IMR-90 (cell line): Measurements from ENCODE around the gene ALCAM. TPM values are rescaled to one million over a fixed set of nuclear protein-coding genes. Genes with fewer than 3 reads are reported as not detected.

Source experiments
- ATAC-seq: fragments of 200-7000 bp; cut with Tn5 transposase; 2 replicates; pipeline ENCODE4 v1.9.1; 2020; ENCODE audit warnings: low read depth, mild to moderate bottlenecking, moderate library complexity
- BruUV-seq: library from RNA; stranded (reverse); fragments of 400-500 nt; replicated peaks from 2 replicates; lab custom pipeline; 2021; lab: Mats Ljungman, UMichigan
- CTCF ChIA-PET: fragments of 300-600 bp; formaldehyde crosslinking; extraction: SDS; loops from one replicate; lab custom pipeline; 2021; ENCODE audit warnings: antibody characterized with exemption; lab: Yijun Ruan, JAX
- POLR2A ChIA-PET: fragments of 300-600 bp; sonication (Branson Sonifier 250); formaldehyde crosslinking; loops from one replicate; lab custom pipeline; 2022; ENCODE audit warnings: antibody characterized with exemption; ENCODE audit not compliant: unreplicated experiment; lab: Charles Lee
- DNase-seq: peaks from one replicate; pipeline ENCODE4 v3.0.0; 2013
- H2AFZ ChIP-seq: replicated peaks from 2 replicates; pipeline ENCODE3; 2013; ENCODE audit warnings: low read length, mild to moderate bottlenecking; ENCODE audit not compliant: poor library complexity
- H2AK5ac ChIP-seq: 2 replicates; pipeline ENCODE4 v1.6.1; 2013; ENCODE audit warnings: low read depth, low read length, inconsistent platforms
- H2AK9ac ChIP-seq: replicated peaks from 2 replicates; pipeline ENCODE3; 2013; ENCODE audit warnings: mild to moderate bottlenecking, low read depth, low read length, moderate library complexity; ENCODE audit not compliant: poor library complexity
- H2BK120ac ChIP-seq: 2 replicates; pipeline ENCODE4 v1.6.1; 2013; ENCODE audit warnings: low read depth, low read length, inconsistent platforms
- H2BK15ac ChIP-seq: 3 replicates; pipeline ENCODE4 v1.6.1; 2013; ENCODE audit warnings: low read depth, low read length, inconsistent platforms
- H2BK20ac ChIP-seq: 2 replicates; pipeline ENCODE4 v1.6.1; 2013; ENCODE audit warnings: low read depth, mild to moderate bottlenecking, inconsistent platforms, low read length, moderate library complexity
- H2BK5ac ChIP-seq: 2 replicates; pipeline ENCODE4 v1.6.1; 2013; ENCODE audit warnings: mild to moderate bottlenecking, low read depth, low read length, inconsistent platforms; ENCODE audit not compliant: poor library complexity, severe bottlenecking
- H3K14ac ChIP-seq: replicated peaks from 2 replicates; pipeline ENCODE4 v1.6.1; 2013; ENCODE audit warnings: low read depth, low read length, inconsistent platforms
- H3K18ac ChIP-seq: 2 replicates; pipeline ENCODE4 v1.6.1; 2013; ENCODE audit warnings: low read depth, low read length, control low read depth
- H3K23ac ChIP-seq: 2 replicates; pipeline ENCODE4 v1.6.1; 2013; ENCODE audit warnings: low read depth, low read length, inconsistent platforms
- H3K27ac ChIP-seq: 2 replicates; pipeline ENCODE4 v1.5.1; 2013; ENCODE audit warnings: mild to moderate bottlenecking, control low read depth, low read length; ENCODE audit not compliant: insufficient read depth
- H3K27me3 ChIP-seq: 2 replicates; pipeline ENCODE4 v1.6.1; 2013; ENCODE audit warnings: low read length; ENCODE audit not compliant: control insufficient read depth, insufficient read depth
- H3K36me3 ChIP-seq: 2 replicates; pipeline ENCODE4 v1.6.1; 2013; ENCODE audit warnings: low read length, mixed read lengths; ENCODE audit not compliant: control insufficient read depth, insufficient read depth
- H3K4ac ChIP-seq: 2 replicates; pipeline ENCODE4 v1.6.1; 2013; ENCODE audit warnings: low read depth, low read length, inconsistent platforms
- H3K4me1 ChIP-seq: 2 replicates; pipeline ENCODE4 v1.6.1; 2013; ENCODE audit warnings: low read length, mixed read lengths; ENCODE audit not compliant: control insufficient read depth, insufficient read depth
- H3K4me2 ChIP-seq: 2 replicates; pipeline ENCODE4 v1.6.1; 2013; ENCODE audit warnings: low read depth, mild to moderate bottlenecking, control low read depth, low read length, moderate library complexity
- H3K4me3 ChIP-seq: 2 replicates; pipeline ENCODE4 v1.5.1; 2013; ENCODE audit warnings: low read depth, mild to moderate bottlenecking, control low read depth, low read length, moderate library complexity; ENCODE audit not compliant: insufficient read depth
- H3K56ac ChIP-seq: 2 replicates; pipeline ENCODE4 v1.6.1; 2013; ENCODE audit warnings: low read length, inconsistent platforms; ENCODE audit not compliant: insufficient read depth; ENCODE audit errors: extremely low read depth
- H3K79me1 ChIP-seq, 2 experiments: 2 replicates each; pipeline ENCODE4 v1.6.1; 2013; ENCODE audit warnings: low read length in 2 of 2, inconsistent platforms in 1 of 2, low read depth in 1 of 2
- H3K9ac ChIP-seq: 2 replicates; pipeline ENCODE4 v1.6.1; 2013; ENCODE audit warnings: low read depth, low read length, control low read depth
- H3K9me1 ChIP-seq: 2 replicates; pipeline ENCODE4 v1.6.1; 2013; ENCODE audit warnings: low read length, inconsistent platforms; ENCODE audit not compliant: insufficient read depth
- H3K9me3 ChIP-seq: 2 replicates; pipeline ENCODE4 v1.6.1; 2013; ENCODE audit warnings: low read length; ENCODE audit not compliant: control insufficient read depth, insufficient read depth
- H4K20me1 ChIP-seq: 2 replicates; pipeline ENCODE4 v1.6.1; 2013; ENCODE audit warnings: low read length, inconsistent platforms; ENCODE audit not compliant: insufficient read depth
- H4K5ac ChIP-seq: 2 replicates; pipeline ENCODE4 v1.6.1; 2013; ENCODE audit warnings: mild to moderate bottlenecking, low read depth, low read length, control low read depth
- H4K8ac ChIP-seq, 2 experiments: 2 replicates each; pipeline ENCODE4 v1.6.1; 2013; ENCODE audit warnings: low read depth in 2 of 2, low read length in 2 of 2, control low read depth in 1 of 2, inconsistent platforms in 1 of 2
- H4K91ac ChIP-seq: 2 replicates; pipeline ENCODE4 v1.6.1; 2013; ENCODE audit warnings: low read depth, low read length, inconsistent platforms; ENCODE audit not compliant: insufficient read depth
- BHLHE40 ChIP-seq: fragments of 150-350 bp; IDR thresholded peaks from 2 replicates; pipeline ENCODE4 v1.6.1; 2016; ENCODE audit warnings: mild to moderate bottlenecking, low read depth, low read length
- CEBPB ChIP-seq: IDR thresholded peaks from 2 replicates; pipeline ENCODE4 v1.6.1; 2012; ENCODE audit warnings: low read depth, low read length, improper control_type of control experiment
- CHD1 ChIP-seq: IDR thresholded peaks from 2 replicates; pipeline ENCODE4 v1.6.1; 2012; ENCODE audit warnings: low read depth, low read length, improper control_type of control experiment
- CTCF ChIP-seq: conservative IDR thresholded peaks from 2 replicates; pipeline ENCODE4 v1.5.1; 2012; ENCODE audit warnings: mild to moderate bottlenecking, low read depth, low read length, improper control_type of control experiment
- ELK1 ChIP-seq: fragments of 150-350 bp; IDR thresholded peaks from 2 replicates; pipeline ENCODE4 v1.6.1; 2016; ENCODE audit warnings: low read depth, mild to moderate bottlenecking, low read length, moderate library complexity, borderline replicate concordance
- FOS ChIP-seq: fragments of 150-350 bp; IDR thresholded peaks from 2 replicates; pipeline ENCODE4 v1.6.1; 2016; ENCODE audit warnings: low read depth, low read length
- MAFK ChIP-seq: IDR thresholded peaks from 2 replicates; pipeline ENCODE4 v1.6.1; 2012; ENCODE audit warnings: low read depth, low read length, improper control_type of control experiment
- MAZ ChIP-seq: IDR thresholded peaks from 2 replicates; pipeline ENCODE4 v1.6.1; 2012; ENCODE audit warnings: low read depth, mild to moderate bottlenecking, low read length, improper control_type of control experiment, moderate library complexity, borderline replicate concordance
- MXI1 ChIP-seq: IDR thresholded peaks from 2 replicates; pipeline ENCODE4 v1.6.1; 2012; ENCODE audit warnings: low read depth, mild to moderate bottlenecking, low read length, moderate library complexity, borderline replicate concordance
- NFE2L2 ChIP-seq: fragments of 150-350 bp; IDR thresholded peaks from 2 replicates; pipeline ENCODE4 v1.6.1; 2016; ENCODE audit warnings: low read depth, mild to moderate bottlenecking, low read length
- POLR2A ChIP-seq: IDR thresholded peaks from 2 replicates; pipeline ENCODE4 v1.6.1; 2012; ENCODE audit warnings: mild to moderate bottlenecking, low read depth, low read length
- RAD21 ChIP-seq: IDR thresholded peaks from 2 replicates; pipeline ENCODE4 v1.6.1; 2012; ENCODE audit warnings: low read length, improper control_type of control experiment
- RCOR1 ChIP-seq: IDR thresholded peaks from 2 replicates; pipeline ENCODE4 v1.6.1; 2012; ENCODE audit warnings: mild to moderate bottlenecking, low read length, improper control_type of control experiment; ENCODE audit not compliant: insufficient replicate concordance
- RFX5 ChIP-seq: IDR thresholded peaks from 2 replicates; pipeline ENCODE4 v1.8.0; 2012; ENCODE audit warnings: low read depth, mild to moderate bottlenecking, low read length, moderate library complexity
- SMC3 ChIP-seq: fragments of 150-350 bp; IDR thresholded peaks from 2 replicates; pipeline ENCODE4 v1.6.1; 2016; ENCODE audit warnings: low read depth, mild to moderate bottlenecking, antibody characterized with exemption, low read length, moderate library complexity
- USF2 ChIP-seq: fragments of 150-350 bp; IDR thresholded peaks from 2 replicates; pipeline ENCODE4 v1.6.1; 2017; ENCODE audit warnings: mild to moderate bottlenecking, antibody characterized with exemption, low read length, low read depth
- WGBS, 2 experiments: methylation state at CpG; one replicate each; pipeline versions ENCODE4 v1.1.5 to v1.1.7; 2013; ENCODE audit warnings: missing lambda C conversion rate in 2 of 2; ENCODE audit not compliant: insufficient read length in 1 of 2; ENCODE audit errors: extremely low coverage in 2 of 2; 5-methylcytosine and 5-hydroxymethylcytosine counted together
- dilution Hi-C: fragments of 300-500 bp; cut with HindIII; formaldehyde crosslinking; loops from one replicate; pipeline ENCODE4 v1.14.3; 2018; ENCODE audit warnings: low sequenced_read_pairs; ENCODE audit not compliant: unreplicated experiment
- in situ Hi-C: fragments of 300-500 bp; cut with MboI; formaldehyde crosslinking; loops from 3 replicates; pipeline ENCODE4 v1.14.3; 2019; ENCODE audit warnings: low sequenced_read_pairs, inconsistent platforms, mixed read lengths
- intact Hi-C: fragments of 100-400 bp; cut with micrococcal nuclease; formaldehyde crosslinking; loops from 2 replicates; pipeline ENCODE4 v1.10.0; 2022
- polyA plus RNA-seq, 3 experiments: library from polyadenylated mRNA; depleted of rRNA; stranded (reverse); fragments of >200 nt; gene quantifications; 2 replicates each; pipeline ENCODE4 v1.2.3, GENCODE V29; 2012; ENCODE audit warnings: low replicate concordance in 1 of 3
- total RNA-seq: library from RNA; depleted of rRNA; stranded (reverse); fragments of >200 nt; gene quantifications from 2 replicates; pipeline ENCODE4 v1.2.3, GENCODE V29; 2012

ALCAM gene
- total and polyA plus RNA-seq, 2 of the 4 experiments (the other 2 are of a cell fraction), result 117 to 423 TPM

GRCh38 chr3:105328338-105328730 is 38.4 kb upstream of the ALCAM start:
- H3K4me2 ChIP-seq, result no peak overlapping the region
- DNase-seq (no peak), ATAC-seq (no peak; the same call in 1 of the 2 replicates)
- no peak overlapping the region for H3K23ac ChIP-seq
- ChIA-PET POLR2A (no interaction called here), CTCF (no interaction called here)
- H3K9ac ChIP-seq, result no peak overlapping the region
- H3K18ac ChIP-seq, result no peak overlapping the region
- no peaks in the 10 kb centered on the region for H3K79me1 ChIP-seq
- BruUV-seq, result no TSS peak
- H2AFZ ChIP-seq, result no peak overlapping the region
- H2BK15ac ChIP-seq, result no peak overlapping the region
- intact Hi-C loops, result loop anchor here (5.0 kb wide), 1 partner anchor 36 kb away; no protein-coding TSS in a partner anchor
- no peak overlapping the region for H3K14ac ChIP-seq
- H4K8ac ChIP-seq, result no peak overlapping the region
- no peak for TF ChIP-seq SMC3
- no peak for TF ChIP-seq MXI1
- TF ChIP-seq MAZ, result no peak
- no peak for TF ChIP-seq MAFK
- no peak for TF ChIP-seq CTCF
- no peak for TF ChIP-seq RFX5
- no peak for TF ChIP-seq POLR2A
- TF ChIP-seq RCOR1, result no peak
- no peak for TF ChIP-seq USF2
- TF ChIP-seq CEBPB, result no peak
- TF ChIP-seq CHD1, result no peak
- no peak for TF ChIP-seq ELK1
- TF ChIP-seq FOS, result no peak
- no peak for TF ChIP-seq NFE2L2
- TF ChIP-seq RAD21, result no peak
- no peak for TF ChIP-seq BHLHE40
- dilution Hi-C loops, result no loop called here
- H3K36me3 ChIP-seq, result no peaks in the 10 kb centered on the region
- no peaks in the 10 kb centered on the region for H3K27me3 ChIP-seq
- no peak overlapping the region for H3K27ac ChIP-seq
- no peak overlapping the region for H2AK9ac ChIP-seq
- H4K5ac ChIP-seq, result no peak overlapping the region
- no peaks in the 10 kb centered on the region for H3K9me1 ChIP-seq
- no peaks in the 10 kb centered on the region for H3K4me1 ChIP-seq
- no peak overlapping the region for H2BK5ac ChIP-seq
- H3K4ac ChIP-seq, result no peak overlapping the region
- no peak overlapping the region for H4K91ac ChIP-seq
- no peak overlapping the region for H3K56ac ChIP-seq
- in situ Hi-C loops, result no loop called here
- H4K20me1 ChIP-seq, result no peaks in the 10 kb centered on the region
- H2BK120ac ChIP-seq, result no peak overlapping the region
- no peak overlapping the region for H2AK5ac ChIP-seq
- no peak overlapping the region for H2BK20ac ChIP-seq
- H3K4me3 ChIP-seq, result no peak overlapping the region
- H3K9me3 ChIP-seq, result no peaks in the 10 kb centered on the region
- no CpG with 5 or more reads among the region's 2 CpGs for WGBS, 2 experiments
